DND-41 (cell line): ENCODE measurements around the gene KLF1.

Experiments
- CTCF ChIP-seq: IDR thresholded peaks from 2 replicates; pipeline ENCODE4 v1.5.1; 2012; ENCODE audit warnings: borderline replicate concordance, low read length, moderate library complexity, mild to moderate bottlenecking; ENCODE audit not compliant: poor library complexity, severe bottlenecking; ENCODE audit errors: extremely low read depth
- EZH2 ChIP-seq: IDR thresholded peaks from 3 replicates; pipeline ENCODE4 v1.6.1; 2012; ENCODE audit warnings: borderline replicate concordance, low read depth, mild to moderate bottlenecking, moderate library complexity, low read length, inconsistent platforms; ENCODE audit not compliant: severe bottlenecking

DNA sequence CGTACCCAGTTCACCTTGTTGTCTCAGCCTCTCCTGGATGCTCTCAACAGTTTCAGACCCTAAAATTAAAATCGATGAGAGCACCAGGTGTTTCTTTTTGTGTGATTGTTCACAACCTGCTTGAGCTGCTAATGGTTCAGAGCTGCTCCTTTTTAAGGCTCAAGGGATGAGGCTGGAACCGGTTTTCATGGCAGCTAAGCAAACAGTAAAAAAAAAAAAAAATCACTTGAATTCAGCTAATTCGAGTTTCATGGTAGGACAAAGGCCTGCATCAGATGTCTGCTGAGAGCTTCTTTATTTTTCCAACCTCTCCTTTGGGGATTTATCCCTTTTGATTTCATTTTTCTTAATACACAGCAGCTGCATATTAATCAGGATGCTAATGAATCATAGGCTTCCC is 25.6 kb upstream of the KLF1 start:
- TF ChIP-seq CTCF (no peak), EZH2 (no peak)
